ENCODE data around the gene PLEKHJ1. TPM values are rescaled to one million over a fixed set of nuclear protein-coding genes. Genes with fewer than 3 reads are reported as not detected.

PLEKHJ1 gene
- polyA plus RNA-seq, 1 of the 3 experiments (the other 2 are of a cell fraction) = 151 TPM

DNA sequence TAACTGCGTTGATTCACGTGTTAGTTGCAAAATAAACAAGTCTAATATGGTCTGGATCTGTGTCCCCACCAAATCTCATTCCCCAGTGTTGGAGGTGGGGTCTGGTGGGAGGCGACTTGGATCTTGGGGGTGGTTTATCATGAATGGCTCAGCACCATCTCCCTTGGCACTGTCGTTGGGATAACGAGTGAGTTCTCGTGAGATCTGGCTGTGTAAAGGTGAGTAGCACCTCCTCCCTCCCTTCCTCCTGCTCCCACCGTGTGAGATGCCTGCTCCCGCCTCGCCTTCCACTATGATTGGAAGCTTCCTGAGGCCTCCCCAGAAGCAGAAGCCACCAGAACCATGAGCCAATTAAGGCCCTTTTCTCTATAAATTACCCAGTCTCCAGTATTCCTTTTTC lies 41.0 kb upstream of the PLEKHJ1 start:
- H3K9me3 ChIP-seq = no peaks in the 10 kb centered on the region
- 94% methylated on average over 9 of the region's 9 CpGs for WGBS (ENCODE audit: low lambda C conversion rate)
- H3F3A ChIP-seq (replicated peaks; ENCODE audit: insufficient read depth) = peaks cover 11% of the 10 kb centered on the region
- H3K9me2 ChIP-seq = no peaks in the 10 kb centered on the region
- CTCF ChIA-PET = interaction anchor here (1.2 to 11.9 kb wide), 7 partner anchors 12 to 36 kb away, joined by 3 to 284 read pairs (median 5); partner anchors contain the start of gene LINGO3
- peaks cover 36% of the 10 kb centered on the region for H3K79me2 ChIP-seq (ENCODE audit: insufficient read depth)
- H3K4me3 ChIP-seq (ENCODE audit: low read depth in 2 of 2, low read length in 1 of 2) = no peak overlapping the region
- H4K20me1 ChIP-seq (ENCODE audit: insufficient read depth) = peaks cover 32% of the 10 kb centered on the region
- POLR2A ChIA-PET = interaction anchor here (1.3 kb wide), 1 partner anchor 12 kb away, joined by 4 read pairs; no protein-coding TSS in a partner anchor
- H3K27me3 ChIP-seq (ENCODE audit: insufficient read depth) = no peaks in the 10 kb centered on the region
- H3K4me2 ChIP-seq = no peak overlapping the region
- no peak overlapping the region for H3K27ac ChIP-seq (ENCODE audit: low read depth in 2 of 2, low read length in 1 of 2)
- no peak overlapping the region for H3K9ac ChIP-seq
- DNase-seq = no peak
- TF ChIP-seq GABPA (IDR thresholded peaks at IDR 0.05; ENCODE audit: low read depth) (no peak), FOSL2 (IDR thresholded peaks at IDR 0.05; ENCODE audit: borderline replicate concordance, low read depth) (no peak), NFIC (IDR thresholded peaks at IDR 0.05; ENCODE audit: borderline replicate concordance) (no peak), SMC3 (IDR thresholded peaks at IDR 0.05; ENCODE audit: low read depth, low read length) (no peak), JUND (IDR thresholded peaks at IDR 0.05) (no peak), RAD21 (IDR thresholded peaks at IDR 0.05; ENCODE audit: low read length) (no peak), GATA2 (CRISPR knock-in tag; IDR thresholded peaks at IDR 0.05) (no peak), FOXM1 (IDR thresholded peaks at IDR 0.05; ENCODE audit: low read depth) (no peak), TAF1 (IDR thresholded peaks at IDR 0.05; ENCODE audit: borderline replicate concordance, low read depth, low read length) (no peak), FOXJ3 (CRISPR knock-in tag; IDR thresholded peaks at IDR 0.05) (no peak), MXI1 (IDR thresholded peaks at IDR 0.05; ENCODE audit: low read depth, low read length) (no peak), ELF1 (IDR thresholded peaks at IDR 0.05) (no peak), RCOR1 (IDR thresholded peaks at IDR 0.05; ENCODE audit: low read length) (no peak), EZH2phosphoT487 (IDR thresholded peaks at IDR 0.05; ENCODE audit: borderline replicate concordance, low read depth) (no peak)
- TF ChIP-seq, protein P1, sequence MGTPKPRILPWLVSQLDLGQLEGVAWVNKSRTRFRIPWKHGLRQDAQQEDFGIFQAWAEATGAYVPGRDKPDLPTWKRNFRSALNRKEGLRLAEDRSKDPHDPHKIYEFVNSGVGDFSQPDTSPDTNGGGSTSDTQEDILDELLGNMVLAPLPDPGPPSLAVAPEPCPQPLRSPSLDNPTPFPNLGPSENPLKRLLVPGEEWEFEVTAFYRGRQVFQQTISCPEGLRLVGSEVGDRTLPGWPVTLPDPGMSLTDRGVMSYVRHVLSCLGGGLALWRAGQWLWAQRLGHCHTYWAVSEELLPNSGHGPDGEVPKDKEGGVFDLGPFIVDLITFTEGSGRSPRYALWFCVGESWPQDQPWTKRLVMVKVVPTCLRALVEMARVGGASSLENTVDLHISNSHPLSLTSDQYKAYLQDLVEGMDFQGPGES (IDR thresholded peaks at IDR 0.05; ENCODE audit: low read depth, low read length) = no peak
- TF ChIP-seq, protein P2, sequence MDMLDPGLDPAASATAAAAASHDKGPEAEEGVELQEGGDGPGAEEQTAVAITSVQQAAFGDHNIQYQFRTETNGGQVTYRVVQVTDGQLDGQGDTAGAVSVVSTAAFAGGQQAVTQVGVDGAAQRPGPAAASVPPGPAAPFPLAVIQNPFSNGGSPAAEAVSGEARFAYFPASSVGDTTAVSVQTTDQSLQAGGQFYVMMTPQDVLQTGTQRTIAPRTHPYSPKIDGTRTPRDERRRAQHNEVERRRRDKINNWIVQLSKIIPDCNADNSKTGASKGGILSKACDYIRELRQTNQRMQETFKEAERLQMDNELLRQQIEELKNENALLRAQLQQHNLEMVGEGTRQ (IDR thresholded peaks at IDR 0.05; ENCODE audit: borderline replicate concordance, low read depth, low read length) = no peak
- TF ChIP-seq, protein P3, sequence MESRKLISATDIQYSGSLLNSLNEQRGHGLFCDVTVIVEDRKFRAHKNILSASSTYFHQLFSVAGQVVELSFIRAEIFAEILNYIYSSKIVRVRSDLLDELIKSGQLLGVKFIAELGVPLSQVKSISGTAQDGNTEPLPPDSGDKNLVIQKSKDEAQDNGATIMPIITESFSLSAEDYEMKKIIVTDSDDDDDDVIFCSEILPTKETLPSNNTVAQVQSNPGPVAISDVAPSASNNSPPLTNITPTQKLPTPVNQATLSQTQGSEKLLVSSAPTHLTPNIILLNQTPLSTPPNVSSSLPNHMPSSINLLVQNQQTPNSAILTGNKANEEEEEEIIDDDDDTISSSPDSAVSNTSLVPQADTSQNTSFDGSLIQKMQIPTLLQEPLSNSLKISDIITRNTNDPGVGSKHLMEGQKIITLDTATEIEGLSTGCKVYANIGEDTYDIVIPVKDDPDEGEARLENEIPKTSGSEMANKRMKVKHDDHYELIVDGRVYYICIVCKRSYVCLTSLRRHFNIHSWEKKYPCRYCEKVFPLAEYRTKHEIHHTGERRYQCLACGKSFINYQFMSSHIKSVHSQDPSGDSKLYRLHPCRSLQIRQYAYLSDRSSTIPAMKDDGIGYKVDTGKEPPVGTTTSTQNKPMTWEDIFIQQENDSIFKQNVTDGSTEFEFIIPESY (IDR thresholded peaks at IDR 0.05; ENCODE audit: borderline replicate concordance, low read depth) = no peak
- TF ChIP-seq, protein P4, sequence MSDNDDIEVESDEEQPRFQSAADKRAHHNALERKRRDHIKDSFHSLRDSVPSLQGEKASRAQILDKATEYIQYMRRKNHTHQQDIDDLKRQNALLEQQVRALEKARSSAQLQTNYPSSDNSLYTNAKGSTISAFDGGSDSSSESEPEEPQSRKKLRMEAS (IDR thresholded peaks at IDR 0.05; ENCODE audit: low read depth) = no peak
- TF ChIP-seq, protein P5, sequence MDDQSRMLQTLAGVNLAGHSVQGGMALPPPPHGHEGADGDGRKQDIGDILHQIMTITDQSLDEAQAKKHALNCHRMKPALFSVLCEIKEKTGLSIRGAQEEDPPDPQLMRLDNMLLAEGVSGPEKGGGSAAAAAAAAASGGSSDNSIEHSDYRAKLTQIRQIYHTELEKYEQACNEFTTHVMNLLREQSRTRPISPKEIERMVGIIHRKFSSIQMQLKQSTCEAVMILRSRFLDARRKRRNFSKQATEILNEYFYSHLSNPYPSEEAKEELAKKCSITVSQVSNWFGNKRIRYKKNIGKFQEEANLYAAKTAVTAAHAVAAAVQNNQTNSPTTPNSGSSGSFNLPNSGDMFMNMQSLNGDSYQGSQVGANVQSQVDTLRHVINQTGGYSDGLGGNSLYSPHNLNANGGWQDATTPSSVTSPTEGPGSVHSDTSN (IDR thresholded peaks at IDR 0.05) = no peak
- H3K36me3 ChIP-seq (replicated peaks in 1 of 2; ENCODE audit: control insufficient read depth in 1 of 2, insufficient read depth in 2 of 2, low read length in 1 of 2) = peaks cover 11 to 20% of the 10 kb centered on the region in 2 experiments
- H2AFZ ChIP-seq (ENCODE audit: low read depth) = no peak overlapping the region
- peaks cover 4 to 25% of the 10 kb centered on the region in 2 experiments; a peak in 1 of 4 replicates for H3K4me1 ChIP-seq (ENCODE audit: control insufficient read depth in 1 of 2, insufficient read depth in 2 of 2, low read depth in 1 of 2, low read length in 1 of 2)
